NCI-H2171 treated with DMSO at 0.1 percent for 48 hours (cell line): ENCODE measurements around the gene LBR.
"Not testable (repeated sequence)": the region's sequence is repeated elsewhere in the genome, so short reads cannot be mapped to it uniquely, and the experiment has no call there.

Experiments
- DNase-seq: peaks from one replicate; lab custom pipeline; 2025; lab: John Stamatoyannopoulos, UW

The LBR gene

GRCh38 chr1:225422795-225423517 lies 4.9 kb downstream of the LBR start:
- DNase-seq: no peak

- no peak for DNase-seq
Measured at GRCh38 chr1:225422031-225422605, 5.7 kb downstream of the LBR start.

- no peak for DNase-seq
Measured at GRCh38 chr1:225418598-225418997, 9.2 kb downstream of the LBR start.

- no peak for DNase-seq
Measured at GRCh38 chr1:225418059-225418458, 9.8 kb downstream of the LBR start.

GRCh38 chr1:225415967-225416745 lies 11.7 kb downstream of the LBR start:
- DNase-seq: no peak

GRCh38 chr1:225415307-225415706 lies 12.5 kb downstream of the LBR start:
- no peak for DNase-seq

- no peak for DNase-seq
Measured at GRCh38 chr1:225413708-225414375, 14.0 kb downstream of the LBR start.

GRCh38 chr1:225412803-225413351 lies 15.0 kb downstream of the LBR start:
- DNase-seq: no peak

GRCh38 chr1:225412321-225412720 lies 15.5 kb downstream of the LBR start:
- DNase-seq: no peak

- DNase-seq: no peak
Measured at GRCh38 chr1:225410036-225410435, 17.8 kb downstream of the LBR start.

GRCh38 chr1:225409051-225409450 lies 18.8 kb downstream of the LBR start:
- DNase-seq: no peak

GRCh38 chr1:225408249-225408648 lies 19.6 kb downstream of the LBR start:
- DNase-seq: no peak

- no peak for DNase-seq
Measured at GRCh38 chr1:225407755-225408154, 20.1 kb downstream of the LBR start.

GRCh38 chr1:225406976-225407725 lies 20.7 kb downstream of the LBR start:
- no peak for DNase-seq

- no peak for DNase-seq
Measured at GRCh38 chr1:225400968-225401367, 26.9 kb downstream of the LBR start.

- DNase-seq: no peak
Measured at GRCh38 chr1:225396357-225396756, 31.5 kb downstream of the LBR start.

GRCh38 chr1:225389843-225390242 lies 38.0 kb downstream of the LBR start:
- no peak for DNase-seq

GRCh38 chr1:225388372-225388771 lies 39.5 kb downstream of the LBR start:
- DNase-seq: no peak

GRCh38 chr1:225386860-225387259 lies 41.0 kb downstream of the LBR start:
- DNase-seq: not testable (repeated sequence)

- DNase-seq: no peak
Measured at GRCh38 chr1:225380691-225381090, 47.1 kb downstream of the LBR start.

- DNase-seq: no peak
Measured at GRCh38 chr1:225378880-225379279, 49.0 kb downstream of the LBR start.

- no peak for DNase-seq
Measured at GRCh38 chr1:225374996-225375395, 52.8 kb downstream of the LBR start.
